ENCODE results near the gene SLC44A4. TPM values are rescaled to one million over a fixed set of nuclear protein-coding genes. Genes with fewer than 3 reads are reported as not detected.

SLC44A4 gene
- polyA plus RNA-seq, 1 of the 3 experiments (the other 2 are of a cell fraction) = 0.26 TPM

GRCh38 chr6:31861919-31862343, 16.9 kb downstream of the SLC44A4 start:
- H3K4me3 ChIP-seq (ENCODE audit: low read depth in 2 of 2, low read length in 1 of 2) = peak overlapping the region; percentile 78 to 98
- DNase-seq = peak; percentile 30

GRCh38 chr6:31861150-31861549, 17.6 kb downstream of the SLC44A4 start:
- Histone ChIP-seq H3K4me1 (ENCODE audit: control insufficient read depth in 1 of 2, insufficient read depth in 2 of 2, low read depth in 1 of 2, low read length in 1 of 2) (peaks cover 0 to 14% of the 10 kb centered on the region in 2 experiments; a peak in 1 of 4 replicates), H3K27me3 (ENCODE audit: insufficient read depth) (no peaks in the 10 kb centered on the region), H4K20me1 (ENCODE audit: insufficient read depth) (no peaks in the 10 kb centered on the region), H3K27ac (ENCODE audit: low read depth in 2 of 2, low read length in 1 of 2) (no peak overlapping the region), H3K36me3 (replicated peaks in 1 of 2; ENCODE audit: control insufficient read depth in 1 of 2, insufficient read depth in 2 of 2, low read length in 1 of 2) (peaks cover 4 to 11% of the 10 kb centered on the region in 2 experiments), H3F3A (replicated peaks; ENCODE audit: insufficient read depth) (peaks cover 15% of the 10 kb centered on the region), H3K9me2 (no peaks in the 10 kb centered on the region), H2AFZ (ENCODE audit: low read depth) (no peak overlapping the region), H3K9me3 (no peaks in the 10 kb centered on the region), H3K4me2 (no peak overlapping the region), H3K9ac (no peak overlapping the region), H3K4me3 (ENCODE audit: low read depth in 2 of 2, low read length in 1 of 2) (no peak overlapping the region), H3K79me2 (ENCODE audit: insufficient read depth) (peaks cover 10% of the 10 kb centered on the region)
- WGBS (ENCODE audit: low lambda C conversion rate) = 88% methylated on average over 7 of the region's 7 CpGs
- ChIA-PET POLR2A (no interaction called here), CTCF (no interaction called here)
- no peak for DNase-seq
- no peak for TF ChIP-seq RFX5 (IDR thresholded peaks at IDR 0.05; ENCODE audit: low read length)
- TF ChIP-seq RAD21 (IDR thresholded peaks at IDR 0.05; ENCODE audit: low read length) = no peak
- TF ChIP-seq EZH2phosphoT487 (IDR thresholded peaks at IDR 0.05; ENCODE audit: borderline replicate concordance, low read depth) = no peak
- no peak for TF ChIP-seq MAX (IDR thresholded peaks at IDR 0.05; ENCODE audit: low read depth)
- TF ChIP-seq USF1 (IDR thresholded peaks at IDR 0.05; ENCODE audit: borderline replicate concordance, low read depth) = no peak
- TF ChIP-seq SIN3A (IDR thresholded peaks at IDR 0.05; ENCODE audit: borderline replicate concordance, low read depth, low read length) = no peak
- no peak for TF ChIP-seq CTCF (IDR thresholded peaks at IDR 0.05)
- TF ChIP-seq YY1 (IDR thresholded peaks at IDR 0.05; ENCODE audit: low read depth) = no peak
- TF ChIP-seq MXI1 (IDR thresholded peaks at IDR 0.05; ENCODE audit: low read depth, low read length) = no peak
- no peak for TF ChIP-seq USF2 (IDR thresholded peaks at IDR 0.05; ENCODE audit: borderline replicate concordance, low read depth, low read length)
- no peak for TF ChIP-seq ELF1 (IDR thresholded peaks at IDR 0.05)

More at GRCh38 chr6:31861919-31862343, 16.9 kb downstream of the SLC44A4 start:
- Histone ChIP-seq H4K20me1 (ENCODE audit: insufficient read depth) (no peaks in the 10 kb centered on the region), H3K9ac (peak overlapping the region; percentile 67), H3K36me3 (replicated peaks in 1 of 2; ENCODE audit: control insufficient read depth in 1 of 2, insufficient read depth in 2 of 2, low read length in 1 of 2) (peaks cover 4 to 11% of the 10 kb centered on the region in 2 experiments), H3K27ac (ENCODE audit: low read depth in 2 of 2, low read length in 1 of 2) (no peak overlapping the region), H3K4me1 (ENCODE audit: control insufficient read depth in 1 of 2, insufficient read depth in 2 of 2, low read depth in 1 of 2, low read length in 1 of 2) (peaks cover 0 to 14% of the 10 kb centered on the region in 2 experiments; a peak in 1 of 4 replicates), H2AFZ (ENCODE audit: low read depth) (peak overlapping the region; percentile 82), H3K9me2 (no peaks in the 10 kb centered on the region), H3K4me2 (peak overlapping the region; percentile 100), H3K9me3 (no peaks in the 10 kb centered on the region), H3K79me2 (ENCODE audit: insufficient read depth) (peaks cover 10% of the 10 kb centered on the region), H3K27me3 (ENCODE audit: insufficient read depth) (no peaks in the 10 kb centered on the region), H3F3A (replicated peaks; ENCODE audit: insufficient read depth) (peaks cover 15% of the 10 kb centered on the region)
- ChIA-PET POLR2A (interaction anchor here (0.7 to 2.4 kb wide), 6 partner anchors 19 to 132 kb away, joined by 3 to 16 read pairs (median 4); partner anchors contain the start of genes EHMT2, HSPA1A and HSPA1L), CTCF (interaction anchor here (0.7 to 2.7 kb wide), 3 partner anchors 91 to 181 kb away, joined by 3 to 14 read pairs (median 4); partner anchors contain the start of genes DDAH2 and LY6G5C)
- TF ChIP-seq REST (IDR thresholded peaks at IDR 0.05; ENCODE audit: low read depth, low read length) = no peak
- TF ChIP-seq SIN3A (IDR thresholded peaks at IDR 0.05; ENCODE audit: borderline replicate concordance, low read depth, low read length) = no peak
- no peak for TF ChIP-seq MAX (IDR thresholded peaks at IDR 0.05; ENCODE audit: low read depth)
- no peak for TF ChIP-seq RCOR1 (IDR thresholded peaks at IDR 0.05; ENCODE audit: low read length)
- no peak for TF ChIP-seq JUND (IDR thresholded peaks at IDR 0.05)
- WGBS (ENCODE audit: low lambda C conversion rate) = 34% methylated on average over 17 of the region's 17 CpGs
